ENCODE measurements around the gene DHRS12. TPM values are rescaled to one million over a fixed set of nuclear protein-coding genes. Genes with fewer than 3 reads are reported as not detected.

Gene DHRS12
- total RNA-seq, 1 experiment from 2014 or later = 8.8 TPM

GRCh38 chr13:51742611-51743010 lies 61.4 kb downstream of the DHRS12 start:
- Histone ChIP-seq H3K79me2 (ENCODE audit: insufficient read depth, low read length) (no peaks in the 10 kb centered on the region), H2BK5ac (ENCODE audit: insufficient read length, low read length) (no peak overlapping the region), H3K4ac (ENCODE audit: low read depth, low read length) (no peak overlapping the region), H3K4me2 (ENCODE audit: insufficient read depth, insufficient read length, low read length) (no peak overlapping the region), H3K23ac (ENCODE audit: insufficient read length, low read depth, low read length) (no peak overlapping the region), H4K20me1 (ENCODE audit: control insufficient read depth, insufficient read depth, insufficient read length) (no peaks in the 10 kb centered on the region), H4K91ac (ENCODE audit: insufficient read length, low read depth, low read length) (no peak overlapping the region), H3K18ac (ENCODE audit: insufficient read length, low read depth, low read length) (no peak overlapping the region), H3K9ac (ENCODE audit: extremely low read depth, insufficient read length, low read length) (no peak overlapping the region), H3K56ac (ENCODE audit: insufficient read length, low read depth, low read length) (no peak overlapping the region), H2BK12ac (ENCODE audit: insufficient read length, low read depth, low read length) (no peak overlapping the region), H3K23me2 (ENCODE audit: insufficient read length, low read depth, low read length, poor library complexity, severe bottlenecking) (no peaks in the 10 kb centered on the region), H2BK20ac (ENCODE audit: low read depth, low read length, poor library complexity, severe bottlenecking) (no peak overlapping the region), H3T11ph (ENCODE audit: low read length) (no peak overlapping the region), H3K79me1 (ENCODE audit: insufficient read depth, low read depth, low read length, poor library complexity, severe bottlenecking) (no peaks in the 10 kb centered on the region), H3K27ac (ENCODE audit: insufficient read length, low read depth, low read length) (no peak overlapping the region), H4K5ac (ENCODE audit: insufficient read length, low read depth, low read length) (no peak overlapping the region), H3K27me3 (ENCODE audit: insufficient read depth, low read length) (no peaks in the 10 kb centered on the region), H2AK5ac (ENCODE audit: insufficient read length, low read length) (no peak overlapping the region), H3K14ac (ENCODE audit: insufficient read depth, low read length) (no peak overlapping the region), H4K8ac (replicated peaks; ENCODE audit: insufficient read length, low read depth, low read length) (no peak overlapping the region), H2BK15ac (ENCODE audit: low read depth, low read length) (no peak overlapping the region), H2BK120ac (ENCODE audit: low read depth, low read length, poor library complexity, severe bottlenecking) (no peak overlapping the region), H2AFZ (ENCODE audit: low read length) (no peak overlapping the region), H3K9me3 (ENCODE audit: control insufficient read depth, low read depth, low read length) (no peaks in the 10 kb centered on the region), H3K4me1 (ENCODE audit: insufficient read depth, low read length) (no peaks in the 10 kb centered on the region)
- H3K4me1 Mint-ChIP-seq = no peaks in the 10 kb centered on the region
- peaks cover 23 to 52% (median 43%) of the 10 kb centered on the region in 3 experiments for H3K36me3 Mint-ChIP-seq (ENCODE audit: insufficient read depth in 1 of 3, low read depth in 3 of 3)
- peaks cover 5 to 6% of the 10 kb centered on the region in 2 experiments; a peak in 3 of 5 replicates for H3K9me3 Mint-ChIP-seq
- TF ChIP-seq CTCF (conservative IDR thresholded peaks at IDR 0.05) = no peak
- no peak overlapping the region for H3K27ac Mint-ChIP-seq
- no peak overlapping the region for H3K4me3 Mint-ChIP-seq
- WGBS (ENCODE audit: extremely low coverage, insufficient read length, low lambda C conversion rate) = 100% methylated on average over 2 of the region's 2 CpGs
- H3K27me3 Mint-ChIP-seq (ENCODE audit: low read depth) = no peaks in the 10 kb centered on the region
- no peak for DNase-seq
